ENCODE results near the gene MTUS2.

GRCh38 chr13:29266756-29267733 lies 446.9 kb downstream of the MTUS2 start:
- no peak for TF ChIP-seq CTCF (IDR thresholded peaks at IDR 0.05)
- TF ChIP-seq POLR2A (IDR thresholded peaks at IDR 0.05), result no peak
